Tibial nerve (tissue), 4 donors: ENCODE data around the gene CRAT.

Experiments used
- EP300 ChIP-seq, 2 donors: sonication (generic); formaldehyde crosslinking; IDR thresholded peaks; one replicate each; pipeline ENCODE4 v1.6.1; 2017; ENCODE audit warnings: antibody characterized with exemption in 2 of 2, mild to moderate bottlenecking in 1 of 2
- POLR2A ChIP-seq, 2 donors: fragments of 450-650 bp; IDR thresholded peaks; one replicate each; pipeline ENCODE4 v1.6.1; 2017; ENCODE audit warnings: antibody characterized with exemption in 2 of 2, mild to moderate bottlenecking in 2 of 2, moderate library complexity in 2 of 2
- TF ChIP-seq, protein P1 (sequence below), 5 experiments: fragments of 200-600 bp in 3 of 5; fragments of 450-650 bp in 2 of 5; sonication (generic) in 3 of 5; IDR thresholded peaks; one replicate each; pipeline ENCODE4 v1.5.1; 2016 to 2019; ENCODE audit warnings: antibody characterized with exemption in 5 of 5, mild to moderate bottlenecking in 3 of 5, moderate library complexity in 2 of 5

DNA sequence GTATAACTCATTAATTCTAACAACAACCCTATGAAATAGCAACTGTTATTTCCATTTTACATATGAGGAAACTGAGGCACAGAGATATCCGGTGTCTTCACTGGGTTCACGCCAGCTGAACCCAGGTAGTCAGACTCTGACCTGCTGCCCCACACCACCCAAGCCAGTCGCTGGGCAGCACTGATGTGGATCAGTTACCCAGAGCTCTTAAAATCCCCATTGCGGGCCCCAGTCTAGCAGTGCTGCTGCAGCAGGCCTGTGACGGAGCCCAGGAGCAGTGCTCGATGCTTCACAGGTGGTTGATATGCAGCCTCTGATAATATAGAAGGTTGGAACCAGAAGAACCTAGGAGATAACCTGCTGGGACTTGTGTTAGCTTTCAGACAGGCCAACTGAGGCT is 24.9 kb upstream of the CRAT start:
- TF ChIP-seq, protein P1, sequence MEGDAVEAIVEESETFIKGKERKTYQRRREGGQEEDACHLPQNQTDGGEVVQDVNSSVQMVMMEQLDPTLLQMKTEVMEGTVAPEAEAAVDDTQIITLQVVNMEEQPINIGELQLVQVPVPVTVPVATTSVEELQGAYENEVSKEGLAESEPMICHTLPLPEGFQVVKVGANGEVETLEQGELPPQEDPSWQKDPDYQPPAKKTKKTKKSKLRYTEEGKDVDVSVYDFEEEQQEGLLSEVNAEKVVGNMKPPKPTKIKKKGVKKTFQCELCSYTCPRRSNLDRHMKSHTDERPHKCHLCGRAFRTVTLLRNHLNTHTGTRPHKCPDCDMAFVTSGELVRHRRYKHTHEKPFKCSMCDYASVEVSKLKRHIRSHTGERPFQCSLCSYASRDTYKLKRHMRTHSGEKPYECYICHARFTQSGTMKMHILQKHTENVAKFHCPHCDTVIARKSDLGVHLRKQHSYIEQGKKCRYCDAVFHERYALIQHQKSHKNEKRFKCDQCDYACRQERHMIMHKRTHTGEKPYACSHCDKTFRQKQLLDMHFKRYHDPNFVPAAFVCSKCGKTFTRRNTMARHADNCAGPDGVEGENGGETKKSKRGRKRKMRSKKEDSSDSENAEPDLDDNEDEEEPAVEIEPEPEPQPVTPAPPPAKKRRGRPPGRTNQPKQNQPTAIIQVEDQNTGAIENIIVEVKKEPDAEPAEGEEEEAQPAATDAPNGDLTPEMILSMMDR (IDR thresholded peaks at IDR 0.05) = no peak
- TF ChIP-seq POLR2A (IDR thresholded peaks at IDR 0.05) (no peak), EP300 (IDR thresholded peaks at IDR 0.05) (no peak)
